ENCODE measurements around the gene ZNF839.

Gene ZNF839

GRCh38 chr14:102378830-102379229, 59.3 kb downstream of the ZNF839 start:
- TF ChIP-seq, protein P1, sequence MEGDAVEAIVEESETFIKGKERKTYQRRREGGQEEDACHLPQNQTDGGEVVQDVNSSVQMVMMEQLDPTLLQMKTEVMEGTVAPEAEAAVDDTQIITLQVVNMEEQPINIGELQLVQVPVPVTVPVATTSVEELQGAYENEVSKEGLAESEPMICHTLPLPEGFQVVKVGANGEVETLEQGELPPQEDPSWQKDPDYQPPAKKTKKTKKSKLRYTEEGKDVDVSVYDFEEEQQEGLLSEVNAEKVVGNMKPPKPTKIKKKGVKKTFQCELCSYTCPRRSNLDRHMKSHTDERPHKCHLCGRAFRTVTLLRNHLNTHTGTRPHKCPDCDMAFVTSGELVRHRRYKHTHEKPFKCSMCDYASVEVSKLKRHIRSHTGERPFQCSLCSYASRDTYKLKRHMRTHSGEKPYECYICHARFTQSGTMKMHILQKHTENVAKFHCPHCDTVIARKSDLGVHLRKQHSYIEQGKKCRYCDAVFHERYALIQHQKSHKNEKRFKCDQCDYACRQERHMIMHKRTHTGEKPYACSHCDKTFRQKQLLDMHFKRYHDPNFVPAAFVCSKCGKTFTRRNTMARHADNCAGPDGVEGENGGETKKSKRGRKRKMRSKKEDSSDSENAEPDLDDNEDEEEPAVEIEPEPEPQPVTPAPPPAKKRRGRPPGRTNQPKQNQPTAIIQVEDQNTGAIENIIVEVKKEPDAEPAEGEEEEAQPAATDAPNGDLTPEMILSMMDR (conservative IDR thresholded peaks at IDR 0.05; ENCODE audit: low read depth, low read length), result no peak
- H3K4me3 ChIP-seq (ENCODE audit: low read length), result no peak overlapping the region
- no peak for DNase-seq (ENCODE audit: low read depth)

- no peak overlapping the region for H3K4me3 ChIP-seq (ENCODE audit: low read length)
- no peak for DNase-seq (ENCODE audit: low read depth)
- TF ChIP-seq, protein P1 (conservative IDR thresholded peaks at IDR 0.05; ENCODE audit: low read depth, low read length), result no peak
These were observed 67.5 kb downstream of the ZNF839 start for GRCh38 chr14:102387086-102387485.

GRCh38 chr14:102389246-102389645, 69.7 kb downstream of the ZNF839 start:
- TF ChIP-seq, protein P1 (conservative IDR thresholded peaks at IDR 0.05; ENCODE audit: low read depth, low read length), result no peak
- H3K4me3 ChIP-seq (ENCODE audit: low read length), result no peak overlapping the region
- no peak for DNase-seq (ENCODE audit: low read depth)

- H3K4me3 ChIP-seq (ENCODE audit: low read length), result no peak overlapping the region
- peak; percentile 61 for DNase-seq (ENCODE audit: low read depth)
- TF ChIP-seq, protein P1 (conservative IDR thresholded peaks at IDR 0.05; ENCODE audit: low read depth, low read length), result no peak
These were observed 70.7 kb downstream of the ZNF839 start for GRCh38 chr14:102390064-102390855.

Measured in retinal pigment epithelial cell (primary cell).